Vagina (tissue), 2 donors: ENCODE measurements around the gene ADAM29. TPM values are rescaled to one million over a fixed set of nuclear protein-coding genes. Genes with fewer than 3 reads are reported as not detected.

Source experiments
- DNase-seq, 2 donors: peaks; one replicate each; pipeline ENCODE4 v3.0.0-alpha.2; 2017; ENCODE audit errors: extremely low spot score in 2 of 2
- H3K27ac ChIP-seq: fragments of 200-600 bp; sonication (generic); one replicate; pipeline ENCODE4 v1.5.1; 2019
- H3K27me3 ChIP-seq: fragments of 200-600 bp; sonication (generic); one replicate; pipeline ENCODE4 v1.5.1; 2019
- H3K36me3 ChIP-seq, 2 donors: fragments of 200-600 bp; sonication (generic); one replicate each; pipeline ENCODE4 v1.5.1; 2017 to 2019
- H3K4me1 ChIP-seq: fragments of 200-600 bp; sonication (generic); one replicate; pipeline ENCODE4 v1.5.1; 2019
- H3K4me3 ChIP-seq, 2 donors: fragments of 200-600 bp; sonication (generic); 1 replicate in 1 of 2; 2 replicates in 1 of 2; pipeline ENCODE4 v1.5.1; 2016 to 2019
- H3K9me3 ChIP-seq: fragments of 200-600 bp; sonication (generic); one replicate; pipeline ENCODE4 v1.5.1; 2019
- POLR2A ChIP-seq, 2 donors: fragments of 450-650 bp; IDR thresholded peaks; one replicate each; pipeline ENCODE4 v1.6.1; 2017; ENCODE audit warnings: antibody characterized with exemption in 2 of 2, mild to moderate bottlenecking in 2 of 2, moderate library complexity in 2 of 2
- POLR2AphosphoS5 ChIP-seq, 2 donors: sonication (generic); formaldehyde crosslinking; IDR thresholded peaks; one replicate each; pipeline ENCODE4 v1.9.0; 2017; ENCODE audit warnings: antibody characterized with exemption in 2 of 2, mild to moderate bottlenecking in 2 of 2, low read depth in 1 of 2; ENCODE audit not compliant: insufficient read depth in 1 of 2
- intact Hi-C: fragments of 100-400 bp; cut with DNase I; formaldehyde crosslinking; loops from one replicate; pipeline ENCODE4 v1.15.1; 2023
- total RNA-seq: library from RNA; depleted of rRNA; stranded (reverse); fragments of >200 nt; gene quantifications from one replicate; pipeline ENCODE4 v1.2.3, GENCODE V29; 2016
- TF ChIP-seq, protein P1 (sequence below), 3 experiments: fragments of 450-650 bp in 2 of 3; fragments of 200-600 bp in 1 of 3; sonication (generic) in 1 of 3; IDR thresholded peaks; one replicate each; pipeline ENCODE4 v1.5.1; 2017 to 2019; ENCODE audit warnings: antibody characterized with exemption in 3 of 3, mild to moderate bottlenecking in 2 of 3, moderate library complexity in 2 of 3

Gene ADAM29
- total RNA-seq, 1 donor from 2014 or later, result not detected

DNA sequence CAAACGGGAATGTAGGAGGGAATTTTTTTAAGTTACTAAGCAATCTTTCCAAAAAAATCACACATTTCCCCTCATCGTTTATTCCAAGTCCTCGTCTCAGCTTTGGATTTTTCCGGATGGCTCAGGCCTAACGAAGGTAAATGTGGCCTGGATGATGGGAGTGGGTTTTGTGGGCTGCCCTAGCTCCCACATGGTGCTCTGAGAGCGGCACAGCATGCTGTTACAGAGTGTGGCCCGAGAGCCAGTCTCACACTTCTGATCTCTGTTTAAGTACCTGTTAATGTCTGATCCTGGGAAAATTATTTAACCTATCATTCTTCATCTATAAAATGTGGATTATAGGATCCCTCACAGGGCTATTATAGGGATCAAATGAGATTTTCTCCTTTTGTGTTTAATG lies 38.2 kb upstream of the ADAM29 start:
- Histone ChIP-seq H3K9me3 (no peaks in the 10 kb centered on the region), H3K4me1 (no peaks in the 10 kb centered on the region), H3K36me3 (no peaks in the 10 kb centered on the region), H3K27ac (no peak overlapping the region), H3K4me3 (no peak overlapping the region), H3K27me3 (no peaks in the 10 kb centered on the region)
- intact Hi-C loops, result no loop called here
- TF ChIP-seq POLR2AphosphoS5 (IDR thresholded peaks at IDR 0.05; ENCODE audit: insufficient read depth in 1 of 2, low read depth in 1 of 2), result no peak
- no peak for TF ChIP-seq POLR2A (IDR thresholded peaks at IDR 0.05)
- TF ChIP-seq, protein P1, sequence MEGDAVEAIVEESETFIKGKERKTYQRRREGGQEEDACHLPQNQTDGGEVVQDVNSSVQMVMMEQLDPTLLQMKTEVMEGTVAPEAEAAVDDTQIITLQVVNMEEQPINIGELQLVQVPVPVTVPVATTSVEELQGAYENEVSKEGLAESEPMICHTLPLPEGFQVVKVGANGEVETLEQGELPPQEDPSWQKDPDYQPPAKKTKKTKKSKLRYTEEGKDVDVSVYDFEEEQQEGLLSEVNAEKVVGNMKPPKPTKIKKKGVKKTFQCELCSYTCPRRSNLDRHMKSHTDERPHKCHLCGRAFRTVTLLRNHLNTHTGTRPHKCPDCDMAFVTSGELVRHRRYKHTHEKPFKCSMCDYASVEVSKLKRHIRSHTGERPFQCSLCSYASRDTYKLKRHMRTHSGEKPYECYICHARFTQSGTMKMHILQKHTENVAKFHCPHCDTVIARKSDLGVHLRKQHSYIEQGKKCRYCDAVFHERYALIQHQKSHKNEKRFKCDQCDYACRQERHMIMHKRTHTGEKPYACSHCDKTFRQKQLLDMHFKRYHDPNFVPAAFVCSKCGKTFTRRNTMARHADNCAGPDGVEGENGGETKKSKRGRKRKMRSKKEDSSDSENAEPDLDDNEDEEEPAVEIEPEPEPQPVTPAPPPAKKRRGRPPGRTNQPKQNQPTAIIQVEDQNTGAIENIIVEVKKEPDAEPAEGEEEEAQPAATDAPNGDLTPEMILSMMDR (IDR thresholded peaks at IDR 0.05), result no peak
- no peak for DNase-seq

DNA sequence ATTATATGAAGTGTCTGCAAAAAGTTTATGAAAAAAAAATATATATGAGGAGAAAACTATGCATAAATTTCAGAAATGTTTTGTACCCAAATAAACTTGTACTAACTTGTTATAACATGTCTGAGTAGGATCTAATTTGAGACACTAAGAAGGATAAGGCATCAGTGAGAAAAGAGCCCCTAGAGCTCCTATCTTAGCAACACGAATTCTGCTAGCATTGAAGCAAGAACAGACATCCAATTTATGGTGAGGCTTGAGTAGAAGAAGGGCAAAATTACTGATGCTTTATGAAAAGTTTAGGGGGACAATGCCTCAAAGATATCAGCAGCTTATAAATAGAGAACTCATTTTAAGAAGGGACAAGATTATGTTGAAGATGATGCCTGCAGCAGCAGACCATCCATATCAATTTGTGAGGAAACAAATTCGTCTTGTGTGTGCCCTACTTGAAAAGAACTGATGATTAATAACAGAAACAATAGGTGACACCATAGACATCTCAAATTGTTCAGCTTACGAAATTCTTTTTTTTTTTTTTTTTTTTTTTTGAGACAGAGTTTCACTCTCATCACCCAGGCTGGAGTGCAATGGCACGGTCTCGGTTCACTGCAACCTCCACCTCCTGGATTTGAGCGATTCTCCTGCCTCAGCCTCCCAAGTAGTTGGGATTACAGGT lies 35.7 kb upstream of the ADAM29 start:
- no peak for DNase-seq
- H3K4me3 ChIP-seq, result no peak overlapping the region
- TF ChIP-seq, protein P1 (IDR thresholded peaks at IDR 0.05), result no peak
- TF ChIP-seq POLR2A (IDR thresholded peaks at IDR 0.05) (no peak), POLR2AphosphoS5 (IDR thresholded peaks at IDR 0.05; ENCODE audit: insufficient read depth in 1 of 2, low read depth in 1 of 2) (no peak)
- intact Hi-C loops, result no loop called here
- no peaks in the 10 kb centered on the region for H3K9me3 ChIP-seq
- no peaks in the 10 kb centered on the region for H3K36me3 ChIP-seq
- no peak overlapping the region for H3K27ac ChIP-seq
- no peaks in the 10 kb centered on the region for H3K27me3 ChIP-seq
- H3K4me1 ChIP-seq, result no peaks in the 10 kb centered on the region

DNA sequence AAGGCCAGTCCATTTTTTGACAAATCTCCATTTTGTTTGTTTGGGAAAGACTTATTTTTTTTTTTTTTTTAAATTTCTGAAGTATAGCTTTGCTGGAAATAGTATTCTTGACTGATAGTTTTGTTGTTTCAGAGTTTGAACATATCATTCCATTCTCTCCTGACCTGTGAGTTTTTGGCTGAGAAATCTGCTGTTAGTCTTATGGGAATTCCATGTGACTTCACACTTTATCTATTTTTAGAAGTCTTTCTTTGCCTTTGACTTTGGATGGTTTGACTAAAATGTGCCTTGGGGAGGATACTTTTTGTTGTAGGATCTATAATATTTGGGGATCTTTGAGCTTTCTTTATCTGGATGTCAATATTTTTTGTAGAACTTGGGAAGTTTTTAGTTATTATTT lies 10.7 kb upstream of the ADAM29 start:
- DNase-seq, result no peak
- no peak overlapping the region for H3K4me3 ChIP-seq
- intact Hi-C loops, result no loop called here
- no peaks in the 10 kb centered on the region for H3K36me3 ChIP-seq
- no peaks in the 10 kb centered on the region for H3K27me3 ChIP-seq
- no peak for TF ChIP-seq POLR2AphosphoS5 (IDR thresholded peaks at IDR 0.05; ENCODE audit: insufficient read depth in 1 of 2, low read depth in 1 of 2)
- TF ChIP-seq, protein P1 (IDR thresholded peaks at IDR 0.05), result no peak
- no peak for TF ChIP-seq POLR2A (IDR thresholded peaks at IDR 0.05)
- H3K4me1 ChIP-seq, result no peaks in the 10 kb centered on the region
- H3K27ac ChIP-seq, result no peak overlapping the region
- H3K9me3 ChIP-seq, result no peaks in the 10 kb centered on the region

DNA sequence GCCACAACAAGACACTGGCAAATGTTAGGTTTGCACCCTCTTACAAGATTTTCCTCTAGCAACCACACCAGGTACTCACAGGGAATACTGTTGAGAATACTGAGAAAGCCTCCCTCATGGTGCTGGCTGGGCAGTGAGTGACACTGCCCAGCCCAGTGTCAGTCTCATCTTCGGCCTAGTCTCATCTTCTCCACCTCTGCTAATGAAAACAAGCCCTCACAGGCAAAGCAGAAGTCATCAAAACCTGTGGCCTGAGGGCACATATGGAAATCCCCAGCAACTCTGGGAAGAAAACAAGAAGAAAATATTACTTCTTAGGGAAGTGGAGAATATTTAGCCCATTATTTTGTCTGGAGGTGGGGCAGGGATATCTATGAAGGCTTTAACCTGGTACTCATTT lies 7.9 kb upstream of the ADAM29 start:
- Histone ChIP-seq H3K4me3 (no peak overlapping the region), H3K27me3 (no peaks in the 10 kb centered on the region), H3K27ac (no peak overlapping the region), H3K36me3 (no peaks in the 10 kb centered on the region), H3K9me3 (no peaks in the 10 kb centered on the region), H3K4me1 (no peaks in the 10 kb centered on the region)
- intact Hi-C loops, result no loop called here
- TF ChIP-seq POLR2A (IDR thresholded peaks at IDR 0.05) (no peak), POLR2AphosphoS5 (IDR thresholded peaks at IDR 0.05; ENCODE audit: insufficient read depth in 1 of 2, low read depth in 1 of 2) (no peak)
- TF ChIP-seq, protein P1 (IDR thresholded peaks at IDR 0.05), result no peak
- no peak for DNase-seq

DNA sequence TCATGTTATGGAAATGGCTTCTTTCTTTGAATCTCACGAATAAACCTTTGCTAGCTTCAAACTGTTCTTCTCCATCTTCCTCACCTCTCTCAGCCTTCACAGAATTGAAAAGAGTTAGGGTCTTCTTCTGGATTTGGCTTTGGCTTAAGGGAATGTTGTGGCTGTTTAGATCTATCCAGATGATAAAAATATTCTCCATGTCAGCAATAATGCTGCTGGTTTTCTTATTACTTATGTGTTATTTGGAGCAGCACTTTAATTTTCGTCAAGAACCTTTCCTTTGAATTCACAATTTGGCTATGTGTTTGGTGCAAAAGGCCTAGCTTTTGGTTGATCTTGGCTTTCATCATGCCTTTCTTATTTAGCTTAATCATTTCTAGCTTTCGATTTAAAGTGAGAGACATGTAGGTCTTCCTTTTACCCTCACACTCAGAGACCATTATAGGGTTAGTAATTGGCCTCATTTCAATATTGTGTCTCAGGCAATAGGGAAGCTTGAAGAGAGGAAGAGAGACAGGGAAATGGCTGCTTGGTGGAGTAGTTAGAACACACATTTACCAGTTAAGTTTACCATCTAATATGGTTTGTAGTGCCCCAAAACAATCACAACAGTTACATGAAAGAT lies 5.1 kb upstream of the ADAM29 start:
- Histone ChIP-seq H3K4me3 (no peak overlapping the region), H3K27me3 (no peaks in the 10 kb centered on the region), H3K27ac (no peak overlapping the region), H3K36me3 (no peaks in the 10 kb centered on the region), H3K9me3 (no peaks in the 10 kb centered on the region), H3K4me1 (no peaks in the 10 kb centered on the region)
- TF ChIP-seq POLR2A (IDR thresholded peaks at IDR 0.05) (no peak), POLR2AphosphoS5 (IDR thresholded peaks at IDR 0.05; ENCODE audit: insufficient read depth in 1 of 2, low read depth in 1 of 2) (no peak)
- TF ChIP-seq, protein P1 (IDR thresholded peaks at IDR 0.05), result no peak
- DNase-seq, result no peak
- intact Hi-C loops, result no loop called here
